ENCODE data around the gene IQCH.

DNA sequence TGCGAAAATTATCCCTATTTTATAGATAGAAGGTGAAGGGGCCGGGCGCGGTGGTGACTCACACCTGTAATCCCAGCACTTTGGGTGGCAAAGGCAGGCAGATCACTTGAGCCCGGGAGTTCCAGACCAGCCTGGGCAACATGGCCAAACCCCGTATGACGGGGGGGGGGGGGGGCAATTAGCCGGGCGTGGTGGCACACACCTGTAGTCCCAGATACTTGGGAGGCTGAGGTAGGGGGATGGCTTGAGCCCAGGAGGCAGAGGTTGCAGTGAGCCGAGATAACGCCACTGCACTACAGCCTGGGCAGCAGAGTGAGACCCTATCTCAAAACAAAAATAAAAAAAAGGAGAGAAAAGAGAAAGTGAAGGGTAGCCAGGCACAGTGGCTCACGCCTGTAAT lies 1.5 kb upstream of the IQCH start:
- TF ChIP-seq, protein P1, sequence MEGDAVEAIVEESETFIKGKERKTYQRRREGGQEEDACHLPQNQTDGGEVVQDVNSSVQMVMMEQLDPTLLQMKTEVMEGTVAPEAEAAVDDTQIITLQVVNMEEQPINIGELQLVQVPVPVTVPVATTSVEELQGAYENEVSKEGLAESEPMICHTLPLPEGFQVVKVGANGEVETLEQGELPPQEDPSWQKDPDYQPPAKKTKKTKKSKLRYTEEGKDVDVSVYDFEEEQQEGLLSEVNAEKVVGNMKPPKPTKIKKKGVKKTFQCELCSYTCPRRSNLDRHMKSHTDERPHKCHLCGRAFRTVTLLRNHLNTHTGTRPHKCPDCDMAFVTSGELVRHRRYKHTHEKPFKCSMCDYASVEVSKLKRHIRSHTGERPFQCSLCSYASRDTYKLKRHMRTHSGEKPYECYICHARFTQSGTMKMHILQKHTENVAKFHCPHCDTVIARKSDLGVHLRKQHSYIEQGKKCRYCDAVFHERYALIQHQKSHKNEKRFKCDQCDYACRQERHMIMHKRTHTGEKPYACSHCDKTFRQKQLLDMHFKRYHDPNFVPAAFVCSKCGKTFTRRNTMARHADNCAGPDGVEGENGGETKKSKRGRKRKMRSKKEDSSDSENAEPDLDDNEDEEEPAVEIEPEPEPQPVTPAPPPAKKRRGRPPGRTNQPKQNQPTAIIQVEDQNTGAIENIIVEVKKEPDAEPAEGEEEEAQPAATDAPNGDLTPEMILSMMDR (IDR thresholded peaks at IDR 0.05): no peak
- no peak for TF ChIP-seq POLR2A (IDR thresholded peaks at IDR 0.05)

Data from body of pancreas (tissue), 4 donors.